Activated CD4-positive, alpha-beta T cell treated with anti-CD3 and anti-CD28 coated beads, Interleukin-2, Interleukin-6, amounts not matched to agents 100 ng/mL and 50 ng/mL, durations not matched to agents 16 hours and 8 hours (primary cell): ENCODE results near the gene ZDHHC6.
"Not testable (repeated sequence)": the region's sequence is repeated elsewhere in the genome, so short reads cannot be mapped to it uniquely, and the experiment has no call there.

Experiments
- DNase-seq: peaks from one replicate; pipeline ENCODE4 v3.0.0-alpha.2; 2020

Gene ZDHHC6

GRCh38 chr10:112388056-112388455 lies 58.7 kb downstream of the ZDHHC6 start:
- DNase-seq, result not testable (repeated sequence)

GRCh38 chr10:112385201-112385600 lies 61.5 kb downstream of the ZDHHC6 start:
- no peak for DNase-seq

- DNase-seq, result no peak
Observed at GRCh38 chr10:112384141-112384540, 62.6 kb downstream of the ZDHHC6 start.

DNA sequence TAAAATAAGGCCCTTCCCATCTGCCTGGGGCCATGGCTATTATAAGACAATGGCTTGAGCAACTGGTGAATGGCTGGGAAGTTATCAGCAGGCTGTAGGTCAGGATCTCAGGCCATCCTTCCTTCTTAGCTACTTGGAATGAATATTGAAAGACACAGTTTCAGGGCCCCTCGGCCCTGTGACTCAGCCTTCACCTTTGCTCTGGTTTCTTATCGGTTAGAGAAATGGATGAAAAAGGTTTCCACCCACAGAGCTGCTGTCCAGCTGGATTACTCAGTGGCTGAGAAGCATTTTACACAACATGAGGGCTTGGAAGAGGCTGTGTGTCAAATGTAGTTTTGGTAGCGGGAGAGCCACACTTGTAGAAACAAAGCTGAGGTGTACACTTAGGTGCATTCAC lies 63.4 kb downstream of the ZDHHC6 start:
- peak; percentile 20 for DNase-seq

DNA sequence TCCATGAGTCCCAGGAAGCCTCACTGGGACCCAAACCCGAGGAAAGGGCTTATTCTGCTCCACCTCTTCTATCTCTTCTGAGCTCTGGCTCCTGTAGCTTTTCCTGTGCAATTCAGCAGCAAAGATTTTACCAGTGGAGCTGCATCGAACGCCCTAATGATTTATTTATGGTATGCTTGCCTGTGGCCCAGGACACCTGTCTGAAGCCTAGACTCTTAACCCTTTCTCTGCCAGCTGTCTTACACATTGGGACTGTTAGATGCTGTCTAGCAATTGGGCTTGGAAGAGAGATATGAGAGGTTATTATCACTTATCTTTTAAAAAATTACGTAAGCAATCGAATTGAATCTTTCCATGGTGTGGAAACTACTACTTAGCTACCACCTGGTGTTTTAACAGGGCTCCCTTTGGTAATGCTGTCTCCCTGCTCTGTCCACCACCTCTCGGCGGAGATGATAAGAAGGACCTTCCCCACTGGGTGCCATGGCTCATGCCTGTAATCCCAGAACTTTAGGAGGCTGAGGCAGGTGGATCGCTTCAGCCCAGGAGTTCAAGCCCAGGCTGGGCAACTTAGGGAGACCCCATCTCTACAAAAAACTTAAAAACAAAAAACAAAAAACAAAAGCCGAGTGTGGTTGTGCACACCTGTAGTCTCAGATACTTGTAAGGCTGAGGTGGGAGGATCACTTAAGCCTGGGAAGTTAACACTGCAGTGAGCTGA lies 64.0 kb downstream of the ZDHHC6 start:
- no peak for DNase-seq
